ENCODE measurements around the gene NALCN.

NALCN gene

DNA sequence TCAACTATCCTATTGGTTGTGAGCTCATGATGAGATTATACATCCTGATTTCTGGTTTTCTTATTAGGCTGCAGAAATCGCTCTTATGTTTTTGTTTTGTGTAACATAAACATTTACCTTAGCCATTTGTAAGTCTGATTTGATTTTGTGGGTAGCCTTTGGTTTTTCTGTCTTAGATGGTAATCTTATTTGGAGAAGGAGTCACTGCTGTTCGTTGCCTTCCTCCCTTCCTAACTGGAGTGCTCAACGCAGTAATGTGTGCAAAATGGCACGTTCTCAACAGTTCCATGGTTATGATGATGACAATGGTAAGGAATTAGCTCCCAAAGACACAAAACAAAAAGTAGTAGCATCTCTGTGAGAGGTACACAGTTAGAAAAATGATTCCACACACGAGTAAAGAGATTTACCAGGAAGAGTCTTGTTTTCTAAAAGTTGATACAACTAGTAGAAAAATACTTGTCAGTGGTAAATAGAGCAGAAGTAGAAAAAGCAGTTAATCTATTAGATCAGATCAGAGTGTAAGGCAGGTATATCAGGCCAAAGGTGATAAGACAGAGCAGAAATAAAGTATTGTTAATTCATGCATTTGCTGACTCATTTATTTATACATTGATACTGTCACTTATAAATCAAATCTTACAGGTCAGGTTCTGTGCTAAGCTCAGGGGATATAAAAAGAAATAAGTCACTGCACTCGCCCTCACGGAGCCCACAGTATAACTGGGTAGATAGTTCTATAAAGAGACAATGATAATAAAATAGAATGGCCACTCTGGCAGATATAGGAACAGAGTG is 270.0 kb downstream of the NALCN start:
- no peak for DNase-seq (ENCODE audit: low read depth)
- H3K4me3 ChIP-seq (ENCODE audit: low read length), result no peak overlapping the region
- TF ChIP-seq, protein P1, sequence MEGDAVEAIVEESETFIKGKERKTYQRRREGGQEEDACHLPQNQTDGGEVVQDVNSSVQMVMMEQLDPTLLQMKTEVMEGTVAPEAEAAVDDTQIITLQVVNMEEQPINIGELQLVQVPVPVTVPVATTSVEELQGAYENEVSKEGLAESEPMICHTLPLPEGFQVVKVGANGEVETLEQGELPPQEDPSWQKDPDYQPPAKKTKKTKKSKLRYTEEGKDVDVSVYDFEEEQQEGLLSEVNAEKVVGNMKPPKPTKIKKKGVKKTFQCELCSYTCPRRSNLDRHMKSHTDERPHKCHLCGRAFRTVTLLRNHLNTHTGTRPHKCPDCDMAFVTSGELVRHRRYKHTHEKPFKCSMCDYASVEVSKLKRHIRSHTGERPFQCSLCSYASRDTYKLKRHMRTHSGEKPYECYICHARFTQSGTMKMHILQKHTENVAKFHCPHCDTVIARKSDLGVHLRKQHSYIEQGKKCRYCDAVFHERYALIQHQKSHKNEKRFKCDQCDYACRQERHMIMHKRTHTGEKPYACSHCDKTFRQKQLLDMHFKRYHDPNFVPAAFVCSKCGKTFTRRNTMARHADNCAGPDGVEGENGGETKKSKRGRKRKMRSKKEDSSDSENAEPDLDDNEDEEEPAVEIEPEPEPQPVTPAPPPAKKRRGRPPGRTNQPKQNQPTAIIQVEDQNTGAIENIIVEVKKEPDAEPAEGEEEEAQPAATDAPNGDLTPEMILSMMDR (conservative IDR thresholded peaks at IDR 0.05; ENCODE audit: low read depth, low read length), result no peak

DNA sequence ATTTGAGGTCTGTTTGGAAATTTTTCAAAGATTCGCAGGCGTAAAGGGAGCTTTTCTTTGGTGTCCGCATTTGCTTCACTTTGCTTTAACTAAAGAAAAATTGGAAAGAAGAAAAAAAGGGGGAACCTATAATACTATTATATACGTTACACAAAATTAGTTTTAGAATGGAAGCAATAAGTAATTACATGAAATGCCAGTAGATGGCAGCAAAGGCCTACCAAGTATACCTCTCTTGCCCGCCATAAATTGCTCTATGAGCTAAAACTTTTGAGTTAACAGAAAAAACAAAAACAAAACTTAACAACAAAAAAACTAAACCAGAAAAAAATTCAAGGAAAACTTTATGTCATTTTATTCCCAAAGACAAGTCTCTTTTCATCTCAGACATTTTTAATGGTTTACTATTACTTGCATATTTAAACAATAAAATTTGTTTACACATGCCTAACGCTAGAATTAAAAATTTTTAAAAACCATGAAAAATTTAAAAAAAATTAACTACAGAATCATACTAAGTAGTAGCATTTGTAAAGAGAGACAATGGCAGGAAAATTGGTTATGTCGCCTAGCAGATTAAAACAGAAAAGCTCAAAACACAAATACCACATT is 271.4 kb downstream of the NALCN start:
- TF ChIP-seq, protein P1 (conservative IDR thresholded peaks at IDR 0.05; ENCODE audit: low read depth, low read length), result peak; percentile 57

DNA sequence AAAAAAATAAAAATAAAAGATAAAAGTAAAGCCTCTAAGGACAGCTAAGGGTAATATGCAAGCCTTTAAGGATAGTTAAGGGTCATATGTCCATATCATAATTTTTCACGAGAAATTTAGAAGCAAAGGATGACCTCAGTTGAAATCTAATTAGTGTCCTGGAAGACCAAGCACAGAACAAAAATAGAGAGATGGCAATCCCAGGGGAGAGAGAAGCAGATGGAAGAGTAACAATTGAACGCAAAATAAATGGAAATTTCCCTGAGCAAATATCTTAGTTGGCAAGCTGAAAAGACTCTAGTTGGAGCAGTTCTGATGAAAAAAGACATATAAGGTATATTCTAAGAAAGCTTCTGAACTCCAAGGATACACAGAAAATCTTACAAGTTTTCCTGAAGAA is 275.4 kb downstream of the NALCN start:
- TF ChIP-seq, protein P1 (conservative IDR thresholded peaks at IDR 0.05; ENCODE audit: low read depth, low read length), result no peak
- no peak overlapping the region for H3K4me3 ChIP-seq (ENCODE audit: low read length)
- no peak for DNase-seq (ENCODE audit: low read depth)

More for the DNA sequence above, 271.4 kb downstream of the NALCN start:
- no peak for DNase-seq (ENCODE audit: low read depth)
- H3K4me3 ChIP-seq (ENCODE audit: low read length), result no peak overlapping the region

DNA sequence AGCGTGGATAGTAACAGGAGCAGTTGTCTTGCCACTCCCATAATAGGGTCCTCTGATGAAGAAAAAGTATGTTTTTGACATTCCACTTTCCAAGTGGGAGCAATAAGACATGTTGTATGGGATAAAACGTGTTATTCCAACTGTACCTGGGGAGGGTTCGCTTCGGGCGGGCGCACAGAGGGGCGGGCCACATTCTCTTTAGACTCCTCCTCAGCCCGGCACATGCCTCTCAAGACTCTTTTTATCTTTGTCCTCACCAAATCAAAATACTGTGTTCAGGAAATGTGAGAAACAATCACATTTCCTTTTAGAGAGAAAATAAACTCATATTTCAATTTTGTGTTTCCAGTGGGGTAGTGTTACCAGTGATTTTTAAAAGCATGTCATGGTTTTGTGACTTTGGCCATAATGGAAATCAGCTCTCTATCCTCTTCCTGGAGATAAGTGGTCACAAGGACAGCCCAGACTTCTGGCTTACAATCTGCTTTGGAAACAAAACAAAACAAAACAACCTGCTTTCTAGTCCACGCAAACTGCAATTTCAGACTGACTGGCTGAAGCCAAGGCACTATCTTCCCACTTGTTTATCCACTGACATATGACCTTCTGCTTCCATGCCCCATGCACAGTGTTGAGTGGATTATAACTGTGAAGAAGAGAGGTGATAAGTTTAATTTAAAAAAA is 276.1 kb downstream of the NALCN start:
- TF ChIP-seq, protein P1 (conservative IDR thresholded peaks at IDR 0.05; ENCODE audit: low read depth, low read length), result no peak
- DNase-seq (ENCODE audit: low read depth), result no peak
- H3K4me3 ChIP-seq (ENCODE audit: low read length), result no peak overlapping the region

DNA sequence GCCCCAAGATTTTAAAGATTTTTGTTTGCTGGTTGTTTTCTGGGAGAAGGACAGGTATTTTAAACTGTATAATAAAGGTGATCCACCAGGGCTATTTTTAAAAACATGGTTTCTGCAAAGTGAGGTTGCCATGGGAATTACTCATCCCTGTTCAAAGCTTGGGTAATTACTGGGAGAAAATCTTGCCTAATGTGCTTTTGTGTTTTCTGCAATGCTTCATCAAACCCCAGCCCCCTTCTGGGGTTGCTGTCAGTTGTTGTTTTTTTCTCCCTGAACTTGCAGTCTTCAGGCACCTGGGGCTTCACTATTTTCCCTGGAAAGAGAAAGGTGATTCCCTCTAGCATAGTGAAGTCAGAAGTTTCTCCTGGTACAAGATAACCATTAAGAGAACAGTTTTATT is 277.2 kb downstream of the NALCN start:
- TF ChIP-seq, protein P1 (conservative IDR thresholded peaks at IDR 0.05; ENCODE audit: low read depth, low read length), result no peak
- no peak overlapping the region for H3K4me3 ChIP-seq (ENCODE audit: low read length)
- no peak for DNase-seq (ENCODE audit: low read depth)

DNA sequence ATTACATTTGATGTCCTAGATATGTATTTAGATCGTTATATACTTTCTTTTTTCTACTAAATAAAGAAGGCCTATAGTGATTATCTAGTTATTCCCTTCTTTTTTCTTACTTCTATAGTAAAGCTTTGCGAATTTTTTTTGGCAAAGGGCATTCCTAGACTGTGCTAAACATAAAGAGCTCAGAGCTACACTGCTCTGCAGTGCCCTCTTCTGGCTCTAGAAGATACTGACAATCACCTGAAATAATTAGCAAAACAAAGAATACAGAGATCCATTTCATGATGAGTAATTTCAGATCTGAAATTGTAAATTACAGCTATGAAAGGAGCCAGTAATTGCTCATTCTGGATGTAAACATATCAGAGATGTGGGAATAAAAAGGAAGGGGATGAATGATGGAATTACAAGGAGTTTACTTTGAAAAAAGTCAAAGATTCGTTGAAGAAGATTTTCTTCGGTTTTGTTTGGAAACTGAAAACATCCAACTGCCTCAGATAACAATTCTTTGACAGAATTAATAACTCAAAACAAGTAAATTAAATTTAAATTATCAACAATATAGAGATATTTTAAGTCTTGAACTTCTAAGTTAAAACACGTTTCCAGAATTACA is 288.5 kb downstream of the NALCN start:
- TF ChIP-seq, protein P1 (conservative IDR thresholded peaks at IDR 0.05; ENCODE audit: low read depth, low read length), result peak; percentile 84
- no peak for DNase-seq (ENCODE audit: low read depth)
- H3K4me3 ChIP-seq (ENCODE audit: low read length), result no peak overlapping the region
